NCI-H187 (cell line): Measurements from ENCODE around the gene KCTD15.

ENCODE experiments used
- DNase-seq, 2 experiments: peaks; one replicate each; lab custom pipeline; 2025; lab: John Stamatoyannopoulos, UW

Gene KCTD15

DNA sequence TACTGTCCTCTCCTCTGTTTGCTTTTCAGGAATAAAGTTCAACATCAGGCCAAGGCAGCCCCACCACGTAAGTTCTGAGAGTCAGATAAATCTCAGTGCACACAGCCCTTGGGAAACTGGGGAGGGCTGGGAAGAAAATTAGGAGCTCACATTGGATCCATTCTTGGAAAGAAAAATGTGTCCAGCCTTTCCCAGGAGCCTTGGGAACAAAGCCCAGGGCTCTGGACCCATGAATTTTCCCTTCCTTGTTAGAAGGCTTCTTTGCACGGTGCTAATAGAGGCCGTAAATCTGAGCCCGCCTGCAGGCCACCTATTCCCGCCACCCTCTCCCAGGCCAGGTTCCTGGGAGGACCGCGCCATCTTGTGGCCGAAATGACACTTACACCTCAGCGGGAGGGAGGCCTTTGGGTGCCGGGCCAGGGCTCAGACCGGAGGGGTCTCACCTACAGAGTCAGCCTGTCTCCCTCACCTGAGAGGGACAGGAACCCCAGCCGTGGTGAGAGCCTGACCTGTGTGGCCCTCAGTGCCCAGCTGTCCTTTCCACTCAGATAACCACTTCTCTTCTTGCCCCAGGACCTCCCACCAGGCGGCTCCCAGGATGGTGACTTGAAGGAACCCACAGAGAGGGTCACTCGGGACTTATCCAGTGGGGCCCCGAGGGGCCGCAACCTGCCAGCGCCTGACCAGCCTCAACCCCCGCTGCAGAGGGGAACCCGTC lies 25.1 kb upstream of the KCTD15 start:
- DNase-seq, result peak; percentile 9 to 46

DNA sequence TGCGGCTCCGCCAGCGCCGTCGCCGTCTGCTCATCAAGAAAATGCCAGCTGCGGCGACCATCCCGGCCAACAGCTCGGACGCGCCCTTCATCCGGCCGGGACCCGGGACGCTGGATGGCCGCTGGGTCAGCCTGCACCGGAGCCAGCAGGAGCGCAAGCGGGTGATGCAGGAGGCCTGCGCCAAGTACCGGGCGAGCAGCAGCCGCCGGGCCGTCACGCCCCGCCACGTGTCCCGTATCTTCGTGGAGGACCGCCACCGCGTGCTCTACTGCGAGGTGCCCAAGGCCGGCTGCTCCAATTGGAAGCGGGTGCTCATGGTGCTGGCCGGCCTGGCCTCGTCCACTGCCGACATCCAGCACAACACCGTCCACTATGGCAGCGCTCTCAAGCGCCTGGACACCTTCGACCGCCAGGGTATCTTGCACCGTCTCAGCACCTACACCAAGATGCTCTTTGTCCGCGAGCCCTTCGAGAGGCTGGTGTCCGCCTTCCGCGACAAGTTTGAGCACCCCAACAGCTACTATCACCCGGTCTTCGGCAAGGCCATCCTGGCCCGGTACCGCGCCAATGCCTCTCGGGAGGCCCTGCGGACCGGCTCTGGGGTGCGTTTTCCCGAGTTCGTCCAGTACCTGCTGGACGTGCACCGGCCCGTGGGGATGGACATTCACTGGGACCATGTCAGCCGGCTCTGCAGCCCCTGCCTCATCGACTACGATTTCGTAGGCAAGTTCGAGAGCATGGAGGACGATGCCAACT lies 24.4 kb upstream of the KCTD15 start:
- DNase-seq, result no peak

DNA sequence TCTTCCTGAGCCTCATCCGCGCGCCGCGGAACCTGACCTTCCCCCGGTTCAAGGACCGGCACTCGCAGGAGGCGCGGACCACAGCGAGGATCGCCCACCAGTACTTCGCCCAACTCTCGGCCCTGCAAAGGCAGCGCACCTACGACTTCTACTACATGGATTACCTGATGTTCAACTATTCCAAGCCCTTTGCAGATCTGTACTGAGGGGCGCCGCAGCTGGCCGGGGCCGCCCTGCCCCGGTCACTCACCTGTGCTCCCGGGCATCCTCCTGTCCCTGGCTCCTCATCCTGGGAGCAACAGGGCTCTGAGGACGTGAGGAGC lies 23.9 kb upstream of the KCTD15 start:
- DNase-seq, result no peak

DNA sequence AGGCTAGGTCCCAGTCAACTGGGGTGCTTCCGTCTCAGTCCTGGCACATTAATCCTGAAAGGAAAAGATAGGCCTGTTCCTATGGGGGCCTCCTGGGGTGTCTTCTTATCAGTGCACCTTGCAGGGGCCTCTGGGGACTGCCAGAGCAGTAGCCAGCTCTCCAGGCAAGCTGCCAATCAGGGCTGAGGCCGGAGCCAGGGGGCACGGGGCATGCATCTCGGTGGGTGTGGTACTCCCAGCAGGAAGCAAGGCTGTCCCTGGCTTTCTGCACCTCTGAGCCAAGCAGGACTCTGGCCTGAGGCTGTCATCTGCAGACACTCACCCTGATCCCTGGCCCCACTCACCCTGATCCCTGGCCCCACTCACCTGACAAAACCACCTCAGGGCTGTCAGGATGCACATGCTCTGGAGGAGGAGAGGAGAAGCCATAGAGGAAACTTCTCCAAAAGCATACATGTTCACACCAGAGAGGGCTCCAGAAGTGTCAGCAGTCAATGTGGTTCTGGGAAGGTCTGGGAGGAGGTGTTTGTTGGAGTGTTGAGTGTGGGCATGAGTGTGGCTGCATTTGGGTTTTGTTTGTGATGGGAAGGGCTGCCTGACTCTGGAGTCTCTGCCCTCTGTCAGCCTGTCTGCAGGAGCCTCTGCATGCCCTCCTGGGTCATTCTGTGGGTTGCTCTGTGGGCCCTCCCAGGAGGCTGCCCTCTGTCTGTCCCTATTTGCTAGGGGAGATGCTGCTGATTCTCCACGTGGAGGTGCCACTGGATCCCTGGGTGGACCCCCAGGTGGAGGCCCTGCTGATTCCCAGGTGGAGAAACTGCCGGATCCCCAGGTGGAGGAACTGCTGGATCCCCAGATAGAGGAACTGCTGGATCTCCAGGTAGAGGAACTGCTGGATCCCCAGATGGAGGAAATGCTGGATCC lies 22.7 kb upstream of the KCTD15 start:
- no peak for DNase-seq

GRCh38 chr19:33774751-33775150 lies 21.9 kb upstream of the KCTD15 start:
- DNase-seq, result no peak

- DNase-seq, result no peak
Measured at GRCh38 chr19:33775731-33776487, 20.8 kb upstream of the KCTD15 start.

DNA sequence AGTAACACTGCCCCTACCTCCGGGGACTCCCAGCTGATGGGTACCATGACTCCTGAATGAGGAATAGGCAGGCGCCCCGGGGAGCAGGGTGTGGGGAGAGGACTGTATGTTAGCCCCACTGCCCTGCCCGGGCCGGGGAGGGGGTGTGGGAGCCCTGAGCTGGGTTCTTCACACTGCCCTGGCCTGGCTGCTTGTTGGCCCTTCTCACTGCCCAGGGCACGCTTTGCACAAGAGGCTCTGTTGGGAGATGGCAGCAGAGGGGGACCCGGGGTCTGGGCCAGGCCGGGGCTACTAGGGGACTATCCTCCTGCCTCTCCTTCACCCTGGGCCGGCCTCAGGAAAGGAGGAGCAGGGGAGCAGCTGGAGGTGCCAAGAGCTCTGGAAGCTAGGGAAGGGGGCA lies 19.3 kb upstream of the KCTD15 start:
- no peak for DNase-seq

DNA sequence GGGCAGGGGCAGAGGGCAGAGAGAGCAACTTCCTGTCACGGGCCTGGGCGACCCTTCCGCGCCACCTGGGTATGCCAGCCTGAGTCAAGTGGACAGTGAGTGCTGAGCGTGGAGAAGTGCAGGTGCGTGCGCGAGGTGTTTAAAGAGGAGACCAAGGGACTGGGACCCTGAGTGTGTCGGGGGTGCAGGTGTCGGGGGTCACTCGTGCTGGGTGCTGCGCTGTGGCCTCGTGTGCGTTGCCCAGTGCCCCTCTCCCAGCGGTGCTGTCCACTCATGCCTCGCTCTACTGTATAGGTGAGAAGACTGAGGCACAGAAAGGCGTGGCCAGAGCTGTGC lies 18.9 kb upstream of the KCTD15 start:
- no peak for DNase-seq

- peak; percentile 30 to 41 for DNase-seq
Measured at GRCh38 chr19:33778089-33778791, 18.4 kb upstream of the KCTD15 start.

DNA sequence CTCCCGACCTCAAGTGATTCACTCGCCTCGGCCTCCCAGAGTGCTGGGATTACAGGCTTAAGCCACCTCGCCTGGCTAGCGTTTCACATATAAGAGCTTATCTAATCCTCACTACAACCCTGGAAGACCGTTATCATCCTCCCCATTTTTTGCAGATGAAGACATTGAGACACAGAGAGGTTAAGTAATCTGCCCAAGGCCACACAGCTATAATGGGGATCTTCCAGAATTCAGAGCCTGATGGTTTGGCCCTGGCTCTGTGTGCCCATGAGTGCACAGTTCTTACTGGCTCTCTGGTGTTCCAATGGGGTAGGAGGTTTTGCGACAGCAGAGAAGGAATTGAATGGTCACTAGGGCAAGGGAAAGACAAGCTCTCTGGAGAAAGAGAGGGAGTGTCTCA lies 16.8 kb upstream of the KCTD15 start:
- no peak for DNase-seq

DNA sequence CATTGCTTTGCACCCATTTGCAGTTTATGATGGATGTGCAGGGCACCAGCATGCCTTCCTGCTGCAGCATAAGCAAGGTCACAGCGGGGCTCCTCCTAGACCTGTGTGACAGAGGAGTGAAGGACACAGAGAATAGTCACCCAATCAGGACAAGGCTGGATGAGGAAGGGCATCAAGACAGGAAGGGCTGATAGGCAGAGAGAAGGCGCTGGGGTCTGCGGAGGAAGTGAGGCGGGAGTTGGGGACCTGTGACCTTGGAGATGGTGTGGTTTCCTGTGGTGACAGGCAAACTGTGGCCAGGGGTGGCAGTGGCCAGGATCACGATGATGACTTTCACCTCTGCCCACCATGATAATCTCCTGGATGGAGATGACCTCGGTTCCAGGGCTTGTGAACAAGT lies 16.4 kb upstream of the KCTD15 start:
- DNase-seq, result no peak

- DNase-seq, result no peak
Measured at GRCh38 chr19:33780746-33781145, 15.9 kb upstream of the KCTD15 start.

DNA sequence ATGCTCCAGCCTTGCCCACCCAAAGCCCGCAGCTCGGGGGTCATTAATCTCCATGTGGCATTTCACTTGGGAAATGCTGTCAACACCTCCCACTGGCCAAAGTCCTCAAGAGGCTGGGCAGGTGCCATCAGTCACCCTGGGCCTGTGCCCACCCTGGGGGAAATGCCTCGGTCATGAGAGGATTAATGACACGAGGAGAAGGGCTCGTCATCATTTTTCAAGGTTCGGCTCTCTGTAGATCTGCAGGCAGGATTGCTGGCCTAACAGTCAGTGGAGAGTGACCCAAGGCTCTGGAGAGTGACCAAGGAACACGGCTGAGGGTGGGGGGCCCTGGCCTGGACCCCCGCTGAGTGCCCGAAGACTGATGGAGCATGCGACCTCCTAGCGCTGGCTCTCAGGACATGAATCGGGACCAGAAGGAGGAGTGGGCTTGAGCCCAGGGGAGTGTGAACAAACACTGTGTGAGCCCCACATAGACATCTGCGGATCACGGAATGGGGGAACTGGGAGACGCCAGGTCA lies 15.2 kb upstream of the KCTD15 start:
- DNase-seq, result no peak

- no peak for DNase-seq
Measured at GRCh38 chr19:33781996-33782395, 14.7 kb upstream of the KCTD15 start.

DNA sequence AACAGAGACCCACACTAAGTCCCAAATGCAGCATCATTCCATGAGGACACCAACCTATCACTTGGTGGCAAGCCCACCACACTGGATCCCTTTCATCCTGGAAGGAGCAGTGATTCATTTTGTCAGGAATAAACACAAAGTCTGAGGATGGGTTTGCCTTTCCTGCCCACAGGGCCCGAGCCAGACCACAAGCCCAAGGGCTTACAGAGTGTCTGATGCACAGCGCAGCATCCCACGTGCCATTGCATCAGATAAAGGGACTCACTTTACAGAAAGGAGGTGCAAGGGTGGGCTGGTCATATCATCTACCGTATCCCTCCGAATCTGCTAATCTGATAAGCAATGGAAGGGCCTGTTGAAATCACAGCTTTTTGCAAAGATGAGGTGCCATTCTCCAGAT lies 12.2 kb upstream of the KCTD15 start:
- DNase-seq, result no peak

GRCh38 chr19:33785795-33786194 lies 10.9 kb upstream of the KCTD15 start:
- DNase-seq, result no peak

DNA sequence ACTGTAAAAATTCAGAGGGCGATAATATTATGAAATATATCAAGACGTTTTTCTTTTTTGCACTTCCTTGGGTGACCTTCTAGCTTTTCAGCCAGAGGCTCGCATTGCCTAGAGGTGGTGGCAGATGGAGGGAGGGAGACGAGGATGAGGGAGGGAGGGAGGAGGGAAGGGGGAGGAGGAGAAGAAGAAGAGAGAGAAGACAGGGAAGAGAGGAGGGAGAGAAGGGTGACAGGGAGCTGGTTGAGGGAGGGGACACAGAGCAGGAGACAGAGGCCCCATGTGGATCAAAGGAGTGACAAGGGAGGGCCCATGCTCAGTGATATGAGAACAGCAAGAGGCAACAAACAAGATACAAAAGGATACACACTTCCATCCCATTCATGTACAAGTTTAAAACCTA lies 8.0 kb upstream of the KCTD15 start:
- no peak for DNase-seq

GRCh38 chr19:33789344-33789743 lies 7.3 kb upstream of the KCTD15 start:
- no peak for DNase-seq

DNA sequence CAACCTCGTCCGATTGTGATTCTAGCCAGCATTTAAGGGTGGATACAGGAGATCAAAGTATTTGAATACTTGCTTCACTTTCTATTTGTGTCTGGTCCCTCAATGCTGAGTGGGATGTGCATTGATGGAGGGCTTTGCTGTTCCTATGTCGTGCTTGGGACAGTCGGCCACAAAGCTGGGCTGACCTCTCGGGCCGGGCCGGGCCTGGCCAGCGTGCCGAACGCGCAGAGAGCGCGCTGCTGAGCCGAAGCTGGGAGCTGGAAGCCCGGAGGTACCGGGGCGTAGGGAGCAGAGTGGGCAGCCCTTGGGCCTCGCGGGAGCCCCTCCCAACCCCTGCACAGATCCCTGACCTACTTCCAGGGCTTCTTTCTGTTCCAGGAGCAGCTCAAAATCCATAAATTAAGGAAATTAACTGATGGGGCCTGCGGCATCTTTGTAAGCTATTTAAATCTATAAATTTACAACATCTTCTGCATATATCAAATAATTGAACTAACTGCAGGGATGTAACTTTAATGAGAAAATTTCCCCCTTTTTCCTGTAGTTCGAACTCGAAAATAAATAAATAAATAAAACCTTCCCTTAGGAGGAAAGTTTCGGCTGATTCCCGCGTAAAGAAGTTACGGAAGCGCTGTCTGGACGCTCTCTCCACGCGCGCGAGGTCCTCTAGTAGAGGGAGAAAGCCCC lies 1.8 kb upstream of the KCTD15 start:
- DNase-seq, result no peak

DNA sequence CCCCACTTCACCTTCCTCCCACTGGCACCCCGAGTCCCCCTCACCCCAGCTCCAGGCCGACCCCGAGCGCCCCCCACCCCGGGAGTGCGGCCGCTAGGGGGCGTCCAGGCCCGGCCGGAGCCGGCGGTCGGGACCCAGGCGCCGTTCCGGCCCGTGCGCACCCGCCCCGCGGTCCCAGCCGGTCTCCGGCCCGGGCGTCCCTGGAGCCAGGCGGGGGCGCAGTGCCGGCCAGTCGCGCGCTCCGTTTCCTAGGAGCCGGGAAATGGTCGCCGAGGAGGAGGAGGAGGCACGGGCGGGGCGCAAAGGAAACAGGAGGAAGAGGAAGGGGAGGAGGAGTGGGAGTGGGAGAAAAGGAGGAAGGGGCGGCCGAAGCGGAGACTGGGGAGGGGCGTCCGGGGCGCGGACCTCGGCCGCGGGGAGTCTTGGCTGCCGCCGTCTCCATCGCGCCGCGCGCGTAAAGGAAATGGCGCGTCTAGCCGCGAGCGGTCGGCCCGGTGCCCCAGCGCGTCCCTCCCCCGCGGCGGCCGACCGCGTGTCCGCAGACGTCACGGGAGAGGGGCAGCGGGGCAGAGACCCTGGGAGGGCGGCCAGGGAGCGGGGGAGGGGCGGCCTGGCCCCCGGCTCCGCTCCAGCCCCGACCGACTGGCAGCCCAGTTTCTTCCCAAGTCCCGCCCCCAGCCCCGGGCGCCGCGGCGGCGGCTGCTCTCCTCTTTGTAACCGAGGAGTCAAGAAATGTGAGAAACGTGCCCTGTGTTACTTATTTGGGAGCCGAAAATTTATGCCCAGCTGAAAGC lies 1.1 kb upstream of the KCTD15 start:
- no peak for DNase-seq
